ENCODE data around the gene DNAJB6. TPM values are rescaled to one million over a fixed set of nuclear protein-coding genes. Genes with fewer than 3 reads are reported as not detected.

DNAJB6 gene
- total RNA-seq, 3 donors from 2014 or later (not counting 1 experiment from before 2014, with no cell fraction given): 309 to 343 (median 340) TPM

DNA sequence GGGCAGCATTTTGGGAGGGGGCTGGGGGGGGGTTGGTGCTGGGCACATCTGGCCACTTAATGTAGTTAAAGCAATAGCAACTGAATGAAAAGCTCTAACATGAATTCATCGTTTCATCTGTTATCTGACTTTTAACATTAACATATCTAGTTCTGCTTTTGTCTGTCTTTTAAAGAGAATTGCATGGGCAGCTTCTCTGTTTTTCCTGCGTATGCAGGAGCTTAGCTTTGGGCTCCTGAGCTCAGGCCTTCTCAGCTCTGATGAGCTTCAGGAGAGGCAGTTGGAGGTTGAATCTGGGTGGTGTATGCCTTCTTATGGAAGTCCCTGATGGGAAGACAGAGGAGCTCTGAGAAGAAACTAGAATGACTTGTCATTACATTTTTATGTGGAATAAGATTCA is 58.4 kb downstream of the DNAJB6 start:
- WGBS (ENCODE audit: insufficient coverage): 91% methylated on average over 2 of the region's 2 CpGs
- Histone ChIP-seq H3K4me3 (ENCODE audit: low read length) (no peak overlapping the region), H3K4me1 (ENCODE audit: control insufficient read depth, insufficient read depth, low read length) (peaks cover 35% of the 10 kb centered on the region), H3K27ac (ENCODE audit: low read length) (no peak overlapping the region), H3K27me3 (ENCODE audit: control insufficient read depth, insufficient read depth, low read length) (no peaks in the 10 kb centered on the region), H3K36me3 (ENCODE audit: control insufficient read depth, insufficient read depth, low read length) (peaks cover 7% of the 10 kb centered on the region), H3K9me3 (ENCODE audit: control insufficient read depth, insufficient read depth, low read length) (no peaks in the 10 kb centered on the region)
- TF ChIP-seq, protein P1, sequence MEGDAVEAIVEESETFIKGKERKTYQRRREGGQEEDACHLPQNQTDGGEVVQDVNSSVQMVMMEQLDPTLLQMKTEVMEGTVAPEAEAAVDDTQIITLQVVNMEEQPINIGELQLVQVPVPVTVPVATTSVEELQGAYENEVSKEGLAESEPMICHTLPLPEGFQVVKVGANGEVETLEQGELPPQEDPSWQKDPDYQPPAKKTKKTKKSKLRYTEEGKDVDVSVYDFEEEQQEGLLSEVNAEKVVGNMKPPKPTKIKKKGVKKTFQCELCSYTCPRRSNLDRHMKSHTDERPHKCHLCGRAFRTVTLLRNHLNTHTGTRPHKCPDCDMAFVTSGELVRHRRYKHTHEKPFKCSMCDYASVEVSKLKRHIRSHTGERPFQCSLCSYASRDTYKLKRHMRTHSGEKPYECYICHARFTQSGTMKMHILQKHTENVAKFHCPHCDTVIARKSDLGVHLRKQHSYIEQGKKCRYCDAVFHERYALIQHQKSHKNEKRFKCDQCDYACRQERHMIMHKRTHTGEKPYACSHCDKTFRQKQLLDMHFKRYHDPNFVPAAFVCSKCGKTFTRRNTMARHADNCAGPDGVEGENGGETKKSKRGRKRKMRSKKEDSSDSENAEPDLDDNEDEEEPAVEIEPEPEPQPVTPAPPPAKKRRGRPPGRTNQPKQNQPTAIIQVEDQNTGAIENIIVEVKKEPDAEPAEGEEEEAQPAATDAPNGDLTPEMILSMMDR (IDR thresholded peaks at IDR 0.05): no peak
- no peaks in the 10 kb centered on the region for H3K36me3 Mint-ChIP-seq
- ATAC-seq (no peak), DNase-seq (no peak)
- intact Hi-C loops (cut with micrococcal nuclease): no loop called here
- H3K9me3 Mint-ChIP-seq: no peaks in the 10 kb centered on the region
- H3K27me3 Mint-ChIP-seq (ENCODE audit: low read depth in 2 of 2): no peaks in the 10 kb centered on the region
- H3K27ac Mint-ChIP-seq: no peak overlapping the region
- H3K4me1 Mint-ChIP-seq: peaks cover 45 to 55% of the 10 kb centered on the region in 2 donors
- H3K4me3 Mint-ChIP-seq: no peak overlapping the region

- DNase-seq (no peak), ATAC-seq (no peak)
- no peaks in the 10 kb centered on the region for H3K9me3 ChIP-seq (ENCODE audit: control insufficient read depth, insufficient read depth, low read length)
- H3K27ac Mint-ChIP-seq: no peak overlapping the region
- H3K4me3 ChIP-seq (ENCODE audit: low read length): no peak overlapping the region
- H3K27me3 ChIP-seq (ENCODE audit: control insufficient read depth, insufficient read depth, low read length): no peaks in the 10 kb centered on the region
- peaks cover 23% of the 10 kb centered on the region for H3K4me1 ChIP-seq (ENCODE audit: control insufficient read depth, insufficient read depth, low read length)
- 95% methylated on average over 20 of the region's 20 CpGs for WGBS (ENCODE audit: insufficient coverage)
- H3K27me3 Mint-ChIP-seq (ENCODE audit: low read depth in 2 of 2): no peaks in the 10 kb centered on the region
- H3K4me3 Mint-ChIP-seq: no peak overlapping the region
- TF ChIP-seq, protein P1 (IDR thresholded peaks at IDR 0.05): no peak
- H3K36me3 ChIP-seq (ENCODE audit: control insufficient read depth, insufficient read depth, low read length): peaks cover 7% of the 10 kb centered on the region
- no peaks in the 10 kb centered on the region for H3K9me3 Mint-ChIP-seq
- intact Hi-C loops (cut with micrococcal nuclease): no loop called here
- H3K4me1 Mint-ChIP-seq: peaks cover 33 to 52% of the 10 kb centered on the region in 2 donors
- no peak overlapping the region for H3K27ac ChIP-seq (ENCODE audit: low read length)
- H3K36me3 Mint-ChIP-seq: no peaks in the 10 kb centered on the region
These were observed 59.7 kb downstream of the DNAJB6 start for GRCh38 chr7:157396316-157397035.

- H3K27ac Mint-ChIP-seq: peak overlapping the region in 1 of 2 donors; percentile 75
- intact Hi-C loops (cut with micrococcal nuclease): no loop called here
- WGBS (ENCODE audit: insufficient coverage): 97% methylated on average over 31 of the region's 31 CpGs
- no peaks in the 10 kb centered on the region for H3K36me3 Mint-ChIP-seq
- H3K9me3 Mint-ChIP-seq: no peaks in the 10 kb centered on the region
- no peak for ATAC-seq
- peaks cover 23% of the 10 kb centered on the region for H3K4me1 ChIP-seq (ENCODE audit: control insufficient read depth, insufficient read depth, low read length)
- TF ChIP-seq, protein P1 (IDR thresholded peaks at IDR 0.05): no peak
- no peak overlapping the region for H3K4me3 ChIP-seq (ENCODE audit: low read length)
- no peaks in the 10 kb centered on the region for H3K27me3 Mint-ChIP-seq (ENCODE audit: low read depth in 2 of 2)
- peaks cover 7% of the 10 kb centered on the region for H3K36me3 ChIP-seq (ENCODE audit: control insufficient read depth, insufficient read depth, low read length)
- H3K27me3 ChIP-seq (ENCODE audit: control insufficient read depth, insufficient read depth, low read length): no peaks in the 10 kb centered on the region
- no peaks in the 10 kb centered on the region for H3K9me3 ChIP-seq (ENCODE audit: control insufficient read depth, insufficient read depth, low read length)
- H3K4me1 Mint-ChIP-seq: peaks cover 26 to 51% of the 10 kb centered on the region in 2 donors
- no peak for DNase-seq
- no peak overlapping the region for H3K27ac ChIP-seq (ENCODE audit: low read length)
- H3K4me3 Mint-ChIP-seq: no peak overlapping the region
These were observed 60.4 kb downstream of the DNAJB6 start for GRCh38 chr7:157397036-157397720.
